RWPE2 (cell line): Measurements from ENCODE around the gene SARNP.
"Not testable (repeated sequence)": the region's sequence is repeated elsewhere in the genome, so short reads cannot be mapped to it uniquely, and the experiment has no call there.

Experiments used
- ATAC-seq: fragments of 200-7000 bp; cut with Tn5 transposase; 3 replicates; pipeline ENCODE4 v1.9.1; 2021; ENCODE audit warnings: low read depth
- DNase-seq: peaks from one replicate; pipeline ENCODE4 v3.0.0-alpha.2; 2020; ENCODE audit warnings: low spot score
- H3K27ac ChIP-seq: fragments of 450-650 bp; 2 replicates; pipeline ENCODE4 v1.5.1; 2017; ENCODE audit warnings: mild to moderate bottlenecking; ENCODE audit not compliant: poor library complexity, severe bottlenecking
- H3K27me3 ChIP-seq: fragments of 250-450 bp; sonication (Bioruptor Pico); 2 replicates; pipeline ENCODE4 v1.5.1; 2021; ENCODE audit warnings: mild to moderate bottlenecking, moderate library complexity; ENCODE audit not compliant: insufficient read depth, poor library complexity, severe bottlenecking
- H3K36me3 ChIP-seq: fragments of 250-450 bp; sonication (Bioruptor Pico); 2 replicates; pipeline ENCODE4 v1.5.1; 2020; ENCODE audit warnings: low read depth, mild to moderate bottlenecking, moderate library complexity
- H3K4me1 ChIP-seq: fragments of 250-450 bp; sonication (Bioruptor Pico); 2 replicates; pipeline ENCODE4 v1.5.1; 2021; ENCODE audit warnings: mild to moderate bottlenecking, moderate library complexity; ENCODE audit not compliant: insufficient read depth, poor library complexity, severe bottlenecking
- H3K4me3 ChIP-seq: fragments of 250-450 bp; sonication (Bioruptor Pico); 2 replicates; pipeline ENCODE4 v1.5.1; 2021; ENCODE audit warnings: mild to moderate bottlenecking, moderate library complexity; ENCODE audit not compliant: severe bottlenecking
- H3K9me3 ChIP-seq: fragments of 250-450 bp; sonication (Bioruptor Pico); 2 replicates; pipeline ENCODE4 v1.5.1; 2021; ENCODE audit warnings: mild to moderate bottlenecking, moderate library complexity; ENCODE audit not compliant: severe bottlenecking
- CTCF ChIP-seq: fragments of 450-650 bp; IDR thresholded peaks from one replicate; pipeline ENCODE4 v1.5.1; 2017; ENCODE audit warnings: mild to moderate bottlenecking, moderate library complexity; ENCODE audit not compliant: poor library complexity, severe bottlenecking

Gene SARNP

GRCh38 chr12:55817345-55818139 lies at the start of gene SARNP, which contains the start of gene ORMDL2:
Gene SARNP (minus strand): TSS chr12:55817724. CDS start chr12:55817701, 23 bp downstream.
Gene ORMDL2 (plus strand): TSS chr12:55818041. CDS start chr12:55819000, 959 bp downstream.
- Histone ChIP-seq H3K9me3 (no peaks in the 10 kb centered on the region), H3K36me3 (peaks cover 86% of the 10 kb centered on the region), H3K4me3 (peak within 1 kb of the TSS; percentile 66), H3K27me3 (no peaks in the 10 kb centered on the region), H3K4me1 (peaks cover 17% of the 10 kb centered on the region), H3K27ac (peak within 1 kb of the TSS; percentile 74)
- DNase-seq: peak; percentile 98
- ATAC-seq: peak; percentile 95
- TF ChIP-seq CTCF: no peak

- H3K4me1 ChIP-seq, H3K27ac ChIP-seq, H3K9me3 ChIP-seq, ATAC-seq, H3K27me3 ChIP-seq, H3K4me3 ChIP-seq, H3K36me3 ChIP-seq, DNase-seq: not testable (repeated sequence)
Observed at GRCh38 chr12:55866454-55867004, 49.0 kb upstream of the SARNP start.

- H3K36me3 ChIP-seq: no peaks in the 10 kb centered on the region
- H3K9me3 ChIP-seq: peaks cover 3% of the 10 kb centered on the region
- no peaks in the 10 kb centered on the region for H3K4me1 ChIP-seq
- TF ChIP-seq CTCF: no peak
- no peak overlapping the region for H3K4me3 ChIP-seq
- ATAC-seq (no peak), DNase-seq (no peak)
- no peak overlapping the region for H3K27ac ChIP-seq
- H3K27me3 ChIP-seq: no peaks in the 10 kb centered on the region
Observed at GRCh38 chr12:55865327-55865726, 47.8 kb upstream of the SARNP start.

GRCh38 chr12:55862931-55863330 lies 45.4 kb upstream of the SARNP start:
- H3K27ac ChIP-seq, H3K4me3 ChIP-seq, H3K4me1 ChIP-seq, H3K36me3 ChIP-seq, H3K27me3 ChIP-seq, H3K9me3 ChIP-seq, ATAC-seq, DNase-seq: not testable (repeated sequence)

GRCh38 chr12:55862286-55862685 lies 44.8 kb upstream of the SARNP start:
- ATAC-seq: no peak
- H3K4me1 ChIP-seq: no peaks in the 10 kb centered on the region

More at GRCh38 chr12:55862286-55862685, 44.8 kb upstream of the SARNP start:
- H3K36me3 ChIP-seq: no peaks in the 10 kb centered on the region
- no peak overlapping the region for H3K4me3 ChIP-seq
- H3K27me3 ChIP-seq: no peaks in the 10 kb centered on the region
- H3K9me3 ChIP-seq: peaks cover 3% of the 10 kb centered on the region
- H3K27ac ChIP-seq: no peak overlapping the region
- TF ChIP-seq CTCF: no peak
- no peak for DNase-seq
